Stimulated activated CD4-positive, alpha-beta T cell treated with anti-CD3 and anti-CD28 coated beads, Interleukin-15, amount 100 ng/mL, for 48 hours (primary cell): ENCODE measurements around the gene GNPDA1.

Source experiments
- DNase-seq, 2 donors: peaks; one replicate each; pipeline ENCODE4 v3.0.0-alpha.2; 2020; ENCODE audit warnings: low read depth in 2 of 2

Gene GNPDA1

DNA sequence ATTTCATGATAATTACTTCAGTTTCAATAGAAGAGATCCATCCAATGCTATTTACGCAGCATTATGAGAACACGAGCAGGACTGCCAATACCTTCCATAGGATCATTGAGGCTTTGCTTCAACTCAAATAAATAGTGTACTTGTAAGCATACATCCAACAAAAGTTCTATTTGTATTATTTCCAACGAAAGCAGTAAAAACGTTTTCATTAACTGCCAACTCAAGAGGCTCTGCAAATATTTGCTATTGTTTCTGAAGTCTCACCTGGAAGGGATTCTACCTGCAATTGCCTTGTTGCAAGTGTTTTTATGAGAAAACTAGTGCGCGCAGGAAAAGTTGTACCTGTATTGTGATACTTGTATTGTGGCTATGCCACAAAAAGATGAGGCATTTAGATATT lies 11.0 kb upstream of the GNPDA1 start:
- no peak for DNase-seq

DNA sequence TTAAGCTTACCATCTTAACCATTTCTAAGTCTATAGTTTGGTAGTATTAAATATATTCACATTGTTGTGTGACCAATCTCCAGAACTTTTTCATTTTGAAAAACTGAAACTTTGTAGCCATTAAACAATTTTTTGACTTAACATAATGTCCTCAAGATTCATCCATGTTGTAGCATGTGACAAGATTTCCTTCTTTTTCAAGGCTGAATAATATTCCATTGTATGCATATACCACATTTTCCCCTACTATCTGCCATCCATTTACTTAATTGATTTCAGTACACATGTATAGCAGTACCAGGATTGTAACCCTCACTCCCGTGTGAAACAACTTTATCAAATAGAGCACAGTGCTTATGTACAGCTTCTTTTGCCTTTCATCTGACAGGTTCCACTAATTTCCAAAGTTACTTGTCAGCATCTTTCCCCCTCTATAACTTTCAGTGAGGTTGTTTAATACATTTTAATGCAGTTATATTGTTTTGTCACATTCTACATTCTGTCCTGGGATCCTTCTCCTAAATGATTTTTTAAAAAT lies 7.4 kb upstream of the GNPDA1 start:
- DNase-seq, result no peak

DNA sequence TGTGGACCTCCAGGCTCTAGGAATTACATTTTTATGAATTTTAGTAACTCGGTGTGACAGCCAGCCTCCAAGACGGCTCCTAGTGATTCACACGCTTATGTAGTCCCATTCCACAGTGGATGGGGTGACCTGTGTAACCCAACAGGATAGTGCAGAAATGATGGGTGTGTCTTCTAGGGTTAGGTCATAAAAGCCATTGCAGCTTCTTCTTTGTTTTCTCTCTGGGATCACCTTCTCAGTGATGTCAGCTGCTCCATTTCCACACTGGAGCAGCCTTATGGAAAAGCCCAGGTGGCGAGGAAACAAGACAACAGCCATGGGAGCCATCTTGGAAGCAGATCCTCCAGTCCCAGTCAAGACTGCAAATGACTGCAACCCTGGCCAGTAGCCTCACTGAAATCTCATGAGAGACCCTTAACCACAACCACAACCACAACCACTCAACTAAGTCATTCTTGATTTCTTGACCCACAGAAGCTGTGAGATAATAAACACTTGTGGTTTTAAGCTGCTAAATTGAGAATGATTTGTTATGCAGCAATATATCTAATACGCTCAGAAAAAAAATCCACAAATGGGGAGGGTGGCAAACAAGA lies 5.1 kb upstream of the GNPDA1 start:
- no peak for DNase-seq

DNA sequence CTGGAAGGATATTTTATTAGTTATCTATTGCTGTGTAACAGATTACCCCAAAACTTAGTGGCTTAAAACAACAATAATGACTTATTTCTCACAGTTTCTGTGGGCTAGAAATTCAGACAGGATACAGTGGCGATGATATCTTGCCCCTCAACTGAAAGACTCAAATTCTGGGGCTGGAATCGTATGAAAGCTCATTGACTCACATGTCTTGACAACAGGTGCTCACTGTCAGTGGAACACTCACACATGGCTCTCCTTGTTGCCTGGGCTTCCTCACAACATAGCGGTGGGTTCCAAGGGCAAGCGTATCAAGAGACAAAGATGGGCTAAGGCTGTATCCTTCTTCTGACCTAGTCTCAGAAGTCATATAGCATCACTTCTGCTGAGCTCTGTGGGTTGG lies 3.7 kb upstream of the GNPDA1 start:
- no peak for DNase-seq

DNA sequence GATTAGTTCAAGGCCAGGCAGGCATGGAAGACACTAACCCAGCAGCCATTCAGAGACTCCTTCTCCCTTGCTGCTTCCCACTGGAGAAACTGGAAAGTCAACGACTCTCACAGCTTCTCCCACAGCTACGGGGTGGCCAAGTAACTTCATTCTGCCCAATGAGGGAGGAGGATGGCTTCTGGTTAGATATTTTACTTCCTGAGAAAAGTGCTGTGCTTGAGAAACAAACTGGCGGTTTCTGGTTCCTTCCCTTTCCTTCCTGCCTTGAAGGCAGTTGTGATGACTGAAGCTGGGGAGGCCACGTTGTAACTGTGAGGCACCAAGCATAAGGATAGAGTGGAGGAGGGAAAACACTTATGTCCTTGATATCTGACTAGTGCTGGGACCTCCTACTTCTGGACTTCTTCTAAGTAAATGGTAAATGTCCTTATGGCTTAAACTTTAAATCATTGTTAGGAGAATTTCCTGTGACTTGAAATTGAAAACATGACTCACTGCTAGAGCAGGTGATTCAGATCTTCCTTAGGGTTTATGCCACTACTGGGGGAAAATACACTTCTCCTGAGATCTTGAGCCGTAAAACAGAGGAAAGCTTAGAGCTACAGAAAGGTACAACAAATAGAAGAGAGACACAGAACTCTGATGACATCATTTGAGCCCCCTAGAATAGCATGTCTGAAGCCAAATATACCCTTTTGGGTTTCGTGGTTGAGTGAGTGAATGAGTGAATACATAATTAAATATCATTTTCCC lies 3.1 kb upstream of the GNPDA1 start:
- DNase-seq, result no peak

DNA sequence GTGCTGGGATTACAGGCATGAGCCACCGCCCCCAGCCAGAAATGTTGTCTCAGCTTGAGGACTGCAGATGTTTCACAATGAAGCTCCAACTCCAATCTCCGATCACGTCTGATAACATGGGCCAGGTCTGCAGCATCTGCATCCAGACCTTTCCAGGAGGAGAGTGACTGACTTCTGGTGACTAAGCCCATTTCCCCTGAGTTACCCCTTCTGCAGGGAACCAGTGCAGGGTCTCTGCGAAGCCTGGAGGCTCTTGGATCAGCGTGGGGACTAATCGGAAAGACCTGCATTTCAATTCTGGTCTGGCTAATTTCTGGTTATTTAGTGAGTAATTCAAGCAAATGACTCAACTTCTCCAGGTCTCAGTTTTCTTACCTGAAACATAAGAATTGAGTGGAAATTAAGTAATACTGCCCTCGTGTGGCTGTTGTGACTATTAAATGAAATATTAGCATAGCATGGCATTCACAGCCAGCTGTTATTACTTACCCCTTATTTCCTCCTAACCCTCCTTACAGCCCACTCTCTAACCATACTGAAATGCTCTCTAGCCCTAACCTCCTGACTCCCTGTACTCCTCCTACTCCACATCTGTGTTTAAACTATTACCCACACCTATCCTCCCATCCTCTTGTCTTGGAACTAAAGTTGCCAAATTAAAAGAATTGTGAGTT lies 2.2 kb upstream of the GNPDA1 start:
- DNase-seq, result no peak

DNA sequence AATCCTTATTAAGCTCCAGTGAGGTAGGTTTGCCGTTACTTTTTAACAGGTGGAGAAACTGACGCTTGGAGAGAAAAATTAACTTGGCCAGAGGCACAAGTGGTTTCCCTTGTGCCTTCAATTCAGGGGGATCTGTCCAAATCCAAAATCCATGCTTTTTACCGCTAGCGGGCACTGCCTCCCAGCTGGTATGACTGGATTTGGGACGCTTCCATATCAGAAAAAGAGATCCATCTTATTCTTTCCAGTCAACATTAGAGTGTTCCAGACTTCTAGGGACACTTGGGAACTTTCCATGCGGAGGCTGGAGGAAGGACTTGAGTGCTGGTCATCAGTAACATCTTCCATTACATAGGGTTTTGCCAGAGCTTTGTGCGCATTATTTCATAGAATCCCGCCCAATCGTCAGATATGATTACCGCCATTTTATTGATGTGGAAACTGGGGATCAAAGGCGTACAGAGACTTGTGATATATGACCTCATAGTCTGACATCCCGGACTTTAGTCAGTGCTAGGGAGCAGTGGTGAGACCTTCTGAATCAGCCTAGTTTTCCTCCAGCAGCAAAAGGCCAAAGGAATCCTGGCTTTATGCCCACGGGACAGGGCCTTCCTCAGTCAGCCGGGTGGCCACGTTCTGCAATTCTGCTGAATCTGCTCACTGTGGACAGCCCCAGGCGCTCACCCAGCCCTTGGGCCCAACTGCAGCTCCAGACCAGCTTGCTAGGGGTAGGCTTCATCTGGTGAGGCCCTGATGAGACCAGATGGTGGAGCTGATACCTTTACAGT lies 1.1 kb upstream of the GNPDA1 start:
- DNase-seq, result no peak

DNA sequence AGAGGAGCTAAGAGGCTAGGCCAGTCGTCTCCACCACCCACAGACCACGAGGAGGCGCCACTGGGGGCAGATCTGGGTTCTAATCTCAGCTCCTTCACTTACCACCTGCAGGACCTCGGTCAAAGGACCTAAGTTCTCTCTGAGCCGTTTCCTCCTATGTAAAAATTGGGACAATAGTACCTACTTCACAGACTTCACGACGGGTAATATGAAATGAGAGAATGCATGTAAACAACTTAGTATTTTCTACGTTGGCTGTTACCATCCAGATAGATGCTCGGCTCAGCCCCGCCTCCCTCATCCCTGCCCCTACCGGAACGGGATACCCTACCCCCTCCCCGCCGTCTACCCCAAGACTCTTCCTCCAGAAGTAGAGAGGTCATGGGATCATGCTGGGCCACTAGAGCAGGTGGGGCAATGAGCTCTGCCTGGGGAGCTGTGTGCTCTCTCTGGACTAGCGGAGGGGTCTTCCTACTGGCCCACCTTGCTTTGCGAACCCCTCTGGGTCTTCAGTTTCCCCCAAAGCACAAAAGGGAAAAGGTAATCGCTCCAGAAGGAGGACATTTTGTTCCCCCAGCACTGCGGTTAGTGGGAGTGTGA lies 541 bp downstream of the GNPDA1 start:
- peak in 1 of 2 donors; percentile 67 for DNase-seq

DNA sequence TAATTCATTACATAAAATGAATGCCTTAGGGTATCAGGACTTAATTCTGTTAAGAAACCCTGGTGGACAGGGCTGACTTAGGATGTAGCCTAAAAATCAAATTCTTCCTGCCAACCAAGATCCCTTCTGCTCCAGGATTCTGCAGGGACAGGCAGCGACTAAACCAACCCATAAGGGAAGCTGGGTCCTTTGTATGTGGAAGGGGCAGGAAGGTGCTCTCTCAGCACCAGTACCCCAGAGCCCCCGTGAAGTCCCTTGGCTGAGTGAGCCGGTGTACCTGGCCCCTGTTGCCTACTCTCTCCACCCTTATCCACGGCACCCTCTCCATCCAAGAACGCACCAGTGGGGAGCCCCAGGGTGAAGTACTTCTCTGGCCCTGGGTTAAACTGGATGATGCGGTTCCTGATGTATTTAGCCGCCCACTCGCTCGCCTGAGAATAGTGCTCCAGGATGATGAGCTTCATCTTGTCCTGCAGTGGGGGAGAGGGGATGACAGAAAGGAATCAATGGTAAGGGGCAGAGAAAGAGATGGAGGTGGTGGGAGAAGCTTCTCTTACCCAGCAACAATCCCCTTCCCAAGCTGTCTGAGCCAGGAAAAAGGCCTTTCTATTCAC lies 1.1 kb downstream of the GNPDA1 start:
- no peak for DNase-seq

DNA sequence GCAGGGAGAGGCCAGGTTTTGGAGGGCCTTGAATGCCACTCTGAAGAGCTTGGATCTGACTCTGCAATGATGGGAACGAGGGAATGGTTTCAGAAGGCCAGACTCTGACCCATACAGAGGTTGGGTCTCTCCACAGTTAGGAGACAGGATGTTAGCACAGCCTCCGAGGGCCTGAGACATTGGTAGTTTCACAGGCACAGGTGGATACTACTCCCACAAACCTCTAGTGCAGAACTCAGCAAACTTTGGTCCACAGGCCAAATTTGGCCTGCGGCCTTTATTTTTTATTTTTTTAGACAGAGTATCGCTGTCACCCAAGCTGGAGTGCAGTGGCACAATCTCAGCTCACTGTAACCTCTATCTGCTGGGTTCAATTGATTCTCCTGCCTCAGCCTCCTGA lies 2.9 kb downstream of the GNPDA1 start:
- no peak for DNase-seq

DNA sequence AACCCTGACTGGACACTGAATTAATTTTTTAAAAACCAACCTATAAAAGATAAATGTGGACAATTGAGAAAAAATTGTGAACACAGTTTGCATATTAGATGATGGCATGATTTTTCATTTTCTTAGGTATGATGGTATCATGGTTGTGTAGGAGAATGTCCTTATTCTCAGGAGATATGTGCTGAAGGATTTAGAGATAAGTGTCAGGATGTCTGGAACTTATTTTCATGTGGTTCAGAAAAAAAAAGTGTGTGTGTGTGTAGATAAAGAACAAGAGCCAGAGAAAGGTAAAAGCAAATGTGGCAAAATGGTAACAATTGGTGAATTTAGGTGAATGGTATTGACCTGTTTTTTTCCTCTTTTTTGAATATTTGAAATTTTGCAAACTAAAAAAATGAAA lies 4.0 kb downstream of the GNPDA1 start:
- no peak for DNase-seq

DNA sequence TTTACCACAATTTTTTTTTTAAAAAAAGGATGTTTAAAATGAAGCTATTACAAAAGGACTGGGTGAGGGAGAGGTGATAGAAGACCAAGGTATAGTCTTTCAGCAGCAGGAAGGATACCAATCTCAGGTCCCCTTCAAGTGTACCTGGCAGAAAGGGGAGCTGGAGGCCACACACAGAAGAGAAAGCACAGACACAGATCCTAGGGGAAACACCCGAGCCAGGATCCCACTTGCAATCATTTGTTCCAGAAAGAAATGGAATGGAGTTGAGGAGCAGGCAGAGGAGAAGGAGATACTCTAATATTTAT lies 5.6 kb downstream of the GNPDA1 start:
- DNase-seq, result no peak

DNA sequence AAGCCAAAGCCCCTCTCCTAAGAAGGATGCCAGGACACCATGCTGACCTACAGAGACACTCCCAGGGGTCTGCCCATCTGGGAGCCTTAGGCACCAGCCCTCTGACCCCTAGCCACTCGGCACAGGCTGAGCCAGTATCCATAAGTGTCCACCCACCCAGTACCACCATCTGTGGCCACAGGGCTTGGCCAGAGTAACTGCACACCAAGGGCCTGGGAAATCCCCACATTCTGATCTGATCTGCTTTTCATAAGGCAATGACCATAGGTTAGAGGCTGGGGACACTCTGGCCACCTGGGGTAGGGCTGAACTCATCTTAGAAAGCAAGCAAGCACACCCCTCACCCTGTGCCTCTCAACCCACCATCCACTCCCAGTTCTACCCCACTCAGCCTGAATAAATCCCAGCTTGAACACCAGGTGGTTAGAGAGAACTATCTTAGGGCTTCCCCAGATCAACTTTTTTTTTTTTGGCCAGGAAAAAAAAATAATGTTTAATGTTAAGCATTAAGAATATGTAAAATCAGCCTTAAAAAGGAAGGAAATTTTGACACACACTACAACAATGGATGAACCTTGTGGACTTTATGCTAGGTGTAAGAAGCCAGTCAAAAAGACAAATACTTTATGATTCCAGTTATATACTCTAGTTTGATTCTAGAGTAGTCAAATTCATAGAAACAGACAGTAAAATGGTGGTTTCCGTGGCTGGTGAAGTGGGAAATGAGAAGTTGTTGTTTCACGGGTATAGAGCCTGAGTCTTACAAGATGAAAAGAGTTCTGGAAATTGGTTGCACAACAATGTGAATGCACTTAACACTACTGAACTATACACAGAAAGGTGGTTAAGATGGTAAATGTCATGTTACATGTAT lies 6.2 kb downstream of the GNPDA1 start:
- no peak for DNase-seq

DNA sequence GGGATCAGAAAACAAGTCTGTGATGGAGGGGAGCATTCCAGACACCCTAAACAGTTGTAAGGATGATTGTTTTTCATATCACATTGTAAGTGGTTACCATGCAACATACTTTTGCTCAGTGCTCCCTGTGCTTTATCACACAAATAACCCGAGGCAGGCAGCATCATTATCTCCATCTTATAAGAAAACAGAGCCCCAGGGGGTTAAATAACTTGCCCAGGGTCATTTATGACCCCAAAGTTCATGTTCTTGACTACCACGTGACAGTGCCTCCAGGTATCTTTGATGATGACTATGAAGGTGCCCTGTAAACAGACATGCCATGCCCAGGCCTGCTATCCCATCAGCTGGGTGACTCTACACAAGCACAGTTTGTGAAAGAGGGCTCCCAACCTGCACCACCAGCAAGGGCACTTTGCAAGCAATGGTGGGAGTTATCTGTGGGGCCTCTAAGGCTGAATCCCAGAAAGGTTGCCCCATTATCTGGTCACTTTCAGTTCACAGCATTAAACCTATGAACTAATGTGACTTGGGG lies 9.5 kb downstream of the GNPDA1 start:
- DNase-seq, result no peak

DNA sequence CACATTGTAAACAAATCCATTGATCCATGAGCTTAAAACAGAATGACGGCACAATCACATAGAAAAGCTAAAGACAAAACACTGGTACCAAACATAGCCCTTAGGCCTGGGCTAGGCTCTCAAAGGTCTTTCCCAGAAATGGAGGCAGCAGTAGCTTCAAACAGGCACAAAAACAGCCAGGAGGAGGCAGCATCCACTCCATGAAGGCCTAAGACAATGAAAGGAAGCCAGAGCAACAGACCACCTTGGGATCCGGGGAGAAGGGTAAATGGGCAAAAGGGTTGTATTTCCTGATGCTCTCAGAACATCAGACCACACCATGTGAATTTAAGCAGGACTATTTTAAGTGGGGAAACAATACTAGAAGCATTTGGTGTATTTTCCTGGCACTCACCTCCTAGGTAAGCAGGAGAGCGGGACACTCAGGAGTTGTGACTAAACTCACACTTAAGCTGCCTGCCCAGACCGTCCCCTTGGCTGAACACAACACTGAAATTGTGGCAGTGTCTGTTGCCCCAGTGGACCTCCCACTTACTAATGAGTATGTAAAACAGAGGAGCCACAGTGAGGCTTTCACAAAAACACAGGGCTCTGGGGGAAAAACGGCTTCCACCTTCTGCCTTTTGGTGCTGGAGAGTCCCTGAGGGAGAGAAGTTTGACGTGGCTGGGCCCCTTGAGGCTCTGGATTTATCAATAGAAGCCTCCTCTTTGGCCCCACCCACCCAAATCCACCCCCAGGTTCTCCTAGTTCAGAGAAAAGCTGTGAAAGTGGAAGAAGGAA lies 11.9 kb downstream of the GNPDA1 start:
- no peak for DNase-seq

DNA sequence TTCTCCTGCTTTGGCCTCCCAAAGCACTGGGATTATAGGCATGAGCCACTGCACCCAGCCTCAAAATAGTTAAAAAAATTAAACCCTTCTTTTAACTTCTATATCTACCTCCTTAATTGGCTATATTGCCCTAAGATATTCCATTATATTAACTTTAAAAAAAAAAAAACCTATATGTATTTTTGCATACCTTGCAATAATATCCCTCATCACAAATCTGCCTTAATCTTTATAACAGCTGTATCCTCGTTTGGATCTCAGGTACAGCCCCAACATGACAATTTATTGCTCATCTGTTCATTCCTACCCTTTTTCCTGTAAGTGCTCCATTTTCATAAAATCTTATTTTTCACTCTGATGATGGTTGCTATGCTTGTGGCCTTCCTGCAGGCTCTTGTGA lies 12.7 kb downstream of the GNPDA1 start:
- no peak for DNase-seq

DNA sequence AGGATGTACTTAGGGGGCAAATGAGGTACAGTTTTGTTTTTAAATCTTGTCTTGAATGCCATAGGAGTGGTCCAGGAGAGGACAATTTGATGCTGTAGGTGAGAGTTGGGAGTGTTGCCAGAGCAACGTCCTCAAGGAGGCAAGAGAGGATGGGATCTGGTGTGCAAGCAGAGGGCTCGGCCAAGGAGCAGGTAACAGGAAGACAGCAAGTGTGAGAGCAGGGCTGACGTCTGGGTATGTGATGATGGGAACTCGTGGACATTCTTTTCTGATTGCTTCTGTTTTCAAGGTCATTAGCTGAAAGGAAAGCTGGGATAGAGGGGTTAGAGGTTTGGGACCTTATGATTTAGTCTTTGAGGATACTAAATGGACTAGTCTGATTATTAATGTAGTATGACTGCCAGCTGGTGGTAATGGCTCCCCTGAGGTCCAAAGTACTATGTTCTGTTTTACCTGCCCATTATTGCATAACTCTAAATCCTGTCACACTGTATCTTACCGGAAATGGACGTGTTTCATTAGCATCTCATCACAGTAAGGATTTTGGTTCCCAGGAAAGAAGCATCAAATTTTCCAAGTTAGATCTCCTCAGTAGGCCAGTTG lies 15.4 kb downstream of the GNPDA1 start:
- no peak for DNase-seq

DNA sequence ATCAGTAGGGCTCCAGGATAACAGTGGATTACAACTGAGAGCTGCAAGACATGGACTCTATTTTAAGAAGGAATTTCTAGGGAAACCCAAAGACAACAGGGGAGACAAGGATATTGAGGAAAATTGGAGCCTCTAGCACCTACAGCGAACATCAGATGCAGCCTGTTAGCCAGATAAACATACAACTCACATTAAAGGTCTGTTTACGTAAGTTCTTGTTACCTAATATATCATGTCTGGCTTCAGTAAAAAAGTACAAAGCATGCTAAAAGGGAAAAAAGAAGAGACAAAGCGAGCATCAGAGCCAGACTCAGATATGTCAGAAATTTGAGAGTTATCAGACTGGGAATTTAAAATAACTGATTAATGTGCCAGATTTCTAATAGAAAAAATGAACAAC lies 17.2 kb downstream of the GNPDA1 start:
- no peak for DNase-seq

DNA sequence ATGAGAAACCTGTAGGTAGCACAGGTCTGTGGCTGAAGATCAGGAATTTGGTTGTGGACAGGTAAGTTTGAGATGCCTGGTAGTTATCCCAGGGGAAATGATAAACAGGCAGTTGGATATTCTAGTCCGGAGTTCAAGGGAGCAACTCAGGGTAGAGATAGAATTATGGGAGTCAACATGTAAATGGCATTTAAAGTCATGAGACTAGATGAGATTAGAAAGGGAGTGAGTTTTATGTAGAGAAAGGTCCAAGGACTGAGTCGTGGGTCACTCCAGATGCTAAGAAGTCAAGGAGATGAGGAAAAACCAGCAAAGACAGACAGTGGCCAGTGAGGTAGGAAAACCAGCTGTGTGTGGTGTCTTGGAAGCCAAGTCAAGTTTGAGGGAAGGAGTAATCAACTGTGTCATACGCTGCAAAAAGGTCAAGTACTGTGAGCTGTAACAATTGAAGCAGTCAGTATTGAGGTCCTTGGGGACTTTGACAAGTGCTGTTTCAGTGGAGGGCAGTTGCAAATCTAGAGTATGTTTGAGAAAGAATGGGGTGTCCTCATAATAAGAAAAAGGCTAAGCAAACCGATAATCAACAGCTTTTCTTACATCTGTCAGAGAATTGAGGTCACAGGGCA lies 18.2 kb downstream of the GNPDA1 start:
- DNase-seq, result no peak
